Endothelial cell of umbilical vein (primary cell): ENCODE results near the gene BMPR1A. TPM values are rescaled to one million over a fixed set of nuclear protein-coding genes. Genes with fewer than 3 reads are reported as not detected.

Experiments
- BruUV-seq: library from RNA; stranded (reverse); fragments of 400-500 nt; replicated peaks from 2 replicates; lab custom pipeline; 2021; lab: Mats Ljungman, UMichigan
- CTCF ChIA-PET: fragments of 300-600, 350-600 bp; sonication (Branson Sonifier 250); formaldehyde crosslinking; loops from one replicate; lab custom pipeline; 2021; ENCODE audit warnings: antibody characterized with exemption, inconsistent platforms; lab: Charles Lee
- POLR2A ChIA-PET: fragments of 300-600, 350-600 bp; sonication (Branson Sonifier 250); formaldehyde crosslinking; loops from one replicate; lab custom pipeline; 2021; ENCODE audit warnings: antibody characterized with exemption, inconsistent platforms; lab: Charles Lee
- DNase-seq: peaks from one replicate; pipeline ENCODE4 v3.0.0-alpha.2; 2011; ENCODE audit warnings: low read depth, low spot score
- FAIRE-seq: peaks from 2 replicates; lab custom pipeline; 2011; peaks lifted over from hg19 to GRCh38; lab: Jason Lieb, UNC
- H2AFZ ChIP-seq: 2 replicates; pipeline ENCODE4 v1.6.0; 2012; ENCODE audit warnings: low read depth, low read length, control low read depth, inconsistent platforms
- H3K27ac ChIP-seq: 2 replicates; pipeline ENCODE4 v1.5.1; 2011; ENCODE audit warnings: low read depth, mild to moderate bottlenecking, control low read depth, low read length, moderate library complexity; ENCODE audit not compliant: insufficient read depth
- H3K27me3 ChIP-seq, 2 experiments: 2 replicates each; pipeline versions ENCODE4 v1.6.0 to v1.6.1; 2011; ENCODE audit warnings: low read length in 2 of 2, mixed read lengths in 1 of 2; ENCODE audit not compliant: control insufficient read depth in 2 of 2, insufficient read depth in 2 of 2
- H3K36me3 ChIP-seq, 2 experiments: 2 replicates in 1 of 2; 3 replicates in 1 of 2; pipeline ENCODE4 v1.5.1; 2011; ENCODE audit warnings: low read length in 2 of 2, mild to moderate bottlenecking in 1 of 2, moderate library complexity in 1 of 2; ENCODE audit not compliant: control insufficient read depth in 2 of 2, insufficient read depth in 2 of 2; ENCODE audit errors: extremely low read depth in 1 of 2
- H3K4me1 ChIP-seq: 3 replicates; pipeline ENCODE4 v1.5.1; 2011; ENCODE audit warnings: mild to moderate bottlenecking, low read length; ENCODE audit not compliant: control insufficient read depth, insufficient read depth; ENCODE audit errors: extremely low read depth
- H3K4me2 ChIP-seq: 2 replicates; pipeline ENCODE4 v1.6.1; 2011; ENCODE audit warnings: low read length, control low read depth, mixed read lengths; ENCODE audit not compliant: insufficient read depth
- H3K4me3 ChIP-seq, 3 experiments: fragments of 200-600 bp in 1 of 3; sonication (generic), shearing (Covaris generic) in 1 of 3; replicated peaks in 1 of 3; 2 replicates each; pipeline ENCODE4 v1.5.1; 2011 to 2016; ENCODE audit warnings: control low read depth in 3 of 3, low read length in 3 of 3, mild to moderate bottlenecking in 2 of 3, inconsistent platforms in 1 of 3, low read depth in 1 of 3, moderate library complexity in 1 of 3; ENCODE audit not compliant: insufficient read depth in 1 of 3
- H3K79me2 ChIP-seq: 2 replicates; pipeline ENCODE4 v1.6.0; 2012; ENCODE audit warnings: low read length, inconsistent platforms; ENCODE audit not compliant: control insufficient read depth, insufficient read depth
- H3K9ac ChIP-seq: replicated peaks from 2 replicates; pipeline ENCODE3; 2011; ENCODE audit warnings: low read length, control low read depth; ENCODE audit not compliant: insufficient read depth; ENCODE audit errors: extremely low read depth
- H3K9me1 ChIP-seq: replicated peaks from 3 replicates; pipeline ENCODE4 v1.6.0; 2011; ENCODE audit warnings: mild to moderate bottlenecking, low read length; ENCODE audit not compliant: control insufficient read depth, insufficient read depth; ENCODE audit errors: extremely low read depth
- H3K9me3 ChIP-seq: replicated peaks from 2 replicates; pipeline ENCODE4 v1.5.1; 2012; ENCODE audit warnings: low read length, inconsistent platforms; ENCODE audit not compliant: control insufficient read depth, insufficient read depth
- H4K20me1 ChIP-seq: replicated peaks from 2 replicates; pipeline ENCODE3; 2011; ENCODE audit warnings: mild to moderate bottlenecking, low read length; ENCODE audit not compliant: control insufficient read depth, insufficient read depth; ENCODE audit errors: extremely low read depth
- CTCF ChIP-seq, 2 donors: IDR thresholded peaks; 1 replicate in 1 of 2; 2 replicates in 1 of 2; pipeline ENCODE4 v1.5.1; 2011; ENCODE audit warnings: low read length in 2 of 2, mild to moderate bottlenecking in 2 of 2, moderate library complexity in 2 of 2, control low read depth in 1 of 2, inconsistent platforms in 1 of 2, low read depth in 1 of 2; ENCODE audit not compliant: insufficient read depth in 1 of 2; ENCODE audit errors: extremely low read depth in 1 of 2
- EZH2 ChIP-seq: IDR thresholded peaks from 2 replicates; pipeline ENCODE4 v1.6.1; 2012; ENCODE audit warnings: borderline replicate concordance, low read depth, mild to moderate bottlenecking, moderate library complexity, low read length, inconsistent platforms; ENCODE audit not compliant: severe bottlenecking
- FOS ChIP-seq: IDR thresholded peaks from 2 replicates; pipeline ENCODE4 v1.6.1; 2011; ENCODE audit warnings: mild to moderate bottlenecking, low read length, moderate library complexity, borderline replicate concordance; ENCODE audit not compliant: insufficient read depth
- GATA2 ChIP-seq: IDR thresholded peaks from 2 replicates; pipeline ENCODE4 v1.7.0; 2011; ENCODE audit warnings: low read depth, mild to moderate bottlenecking, moderate library complexity, mixed read lengths, low read length; ENCODE audit not compliant: insufficient read length, insufficient read depth
- JUN ChIP-seq: IDR thresholded peaks from 2 replicates; pipeline ENCODE4 v1.6.1; 2011; ENCODE audit warnings: borderline replicate concordance, low read depth; ENCODE audit not compliant: insufficient read length, insufficient read depth
- MAX ChIP-seq: IDR thresholded peaks from 2 replicates; pipeline ENCODE4 v1.6.1; 2011; ENCODE audit not compliant: insufficient read depth, insufficient read length
- MYC ChIP-seq: IDR thresholded peaks from one replicate; pipeline ENCODE4 v1.6.1; 2011; ENCODE audit warnings: mild to moderate bottlenecking, low read depth, low read length
- POLR2A ChIP-seq: IDR thresholded peaks from 2 replicates; pipeline ENCODE4 v1.6.1; 2012; ENCODE audit warnings: low read depth, mild to moderate bottlenecking, control low read depth, low read length
- POLR2AphosphoS5 ChIP-seq: IDR thresholded peaks from 2 replicates; pipeline ENCODE4 v1.6.1; 2012; ENCODE audit warnings: low read depth, mild to moderate bottlenecking, control low read depth, low read length, moderate library complexity; ENCODE audit not compliant: insufficient read depth
- dilution Hi-C: fragments of 300-500 bp; cut with MboI; formaldehyde crosslinking; loops from one replicate; pipeline ENCODE4 v1.15.0; 2019; ENCODE audit warnings: low sequenced_read_pairs; ENCODE audit not compliant: extremely low pct_ligation_motif_present
- intact Hi-C: fragments of 100-400 bp; cut with micrococcal nuclease; formaldehyde crosslinking; loops from one replicate; pipeline ENCODE4 v1.10.0; 2022
- polyA plus RNA-seq, 4 experiments: library from polyadenylated mRNA; depleted of rRNA in 3 of 4; stranded (reverse) in 3 of 4; unstranded in 1 of 4; fragments of >200 nt; gene quantifications; 2 replicates each; pipeline versions ENCODE4 v1.2.1 to v1.2.3, GENCODE V29; 2011 to 2012; ENCODE audit warnings: missing spikeins in 1 of 4
- total RNA-seq: library from RNA; stranded (reverse); gene quantifications from 2 replicates; pipeline ENCODE4 v1.2.3, GENCODE V29; 2021

The BMPR1A gene
- total and polyA plus RNA-seq, 2 donors (not counting 3 experiments of a cell fraction or from before 2014, with no cell fraction given): not detected

- Histone ChIP-seq H3K4me2 (peak overlapping the region; percentile 37), H3K9me3 (no peaks in the 10 kb centered on the region), H3K27me3 (peaks cover 17 to 18% of the 10 kb centered on the region in 2 experiments), H3K36me3 (no peaks in the 10 kb centered on the region), H3K9ac (no peak overlapping the region), H2AFZ (no peak overlapping the region), H3K4me3 (peak overlapping the region in 1 of 3 experiments; percentile 19), H3K79me2 (no peaks in the 10 kb centered on the region), H3K4me1 (peaks cover 18% of the 10 kb centered on the region), H3K9me1 (no peaks in the 10 kb centered on the region), H4K20me1 (no peaks in the 10 kb centered on the region), H3K27ac (peak overlapping the region; percentile 36)
- ChIA-PET CTCF (interaction anchor here (0.6 to 2.1 kb wide), 5 partner anchors 9 to 86 kb away, joined by 3 to 6 read pairs (median 3); no protein-coding TSS in a partner anchor), POLR2A (no interaction called here)
- FAIRE-seq (peak; percentile 78), DNase-seq (peak; percentile 94)
- intact Hi-C loops: loop anchor here (1.0 kb wide), 1 partner anchor 21 kb away; no protein-coding TSS in a partner anchor
- dilution Hi-C loops: no loop called here
- BruUV-seq: no TSS peak
- TF ChIP-seq EZH2: no peak
- TF ChIP-seq MYC: no peak
- TF ChIP-seq POLR2AphosphoS5: peak; percentile 31
- TF ChIP-seq GATA2: no peak
- peak; percentile 51 for TF ChIP-seq FOS
- no peak for TF ChIP-seq POLR2A
- TF ChIP-seq MAX: no peak
- peak; percentile 17 for TF ChIP-seq JUN
- TF ChIP-seq CTCF (IDR thresholded peaks at IDR 0.05; ENCODE audit: extremely low read depth in 1 of 2, insufficient read depth in 1 of 2, low read depth in 1 of 2, low read length in 2 of 2): no peak
Observed at GRCh38 chr10:86868353-86868752, 111.9 kb downstream of the BMPR1A start.
